NCI-H1694 (cell line): ENCODE data around the gene VAV2.

Experiments used
- DNase-seq: peaks from one replicate; lab custom pipeline; 2025; lab: John Stamatoyannopoulos, UW

Gene VAV2

DNA sequence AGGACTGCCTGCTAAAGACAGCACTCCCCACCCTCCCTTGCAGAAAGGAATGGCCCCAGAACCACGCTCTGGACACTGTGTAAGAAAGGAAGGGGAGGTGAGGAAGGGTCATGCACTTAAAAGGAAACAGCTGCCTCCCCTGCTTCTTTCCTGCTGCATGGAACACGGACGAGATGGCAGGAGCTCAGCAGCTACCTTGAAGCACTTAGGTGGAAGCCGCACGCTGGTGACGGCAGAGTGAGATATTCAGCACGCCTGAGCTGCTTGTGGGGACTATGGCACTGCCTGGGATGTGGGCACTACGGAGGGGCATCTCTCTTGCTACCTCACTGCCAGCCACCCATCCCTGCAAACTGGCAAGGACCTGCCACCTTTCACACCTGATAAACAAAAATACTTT is 101.5 kb downstream of the VAV2 start:
- no peak for DNase-seq

DNA sequence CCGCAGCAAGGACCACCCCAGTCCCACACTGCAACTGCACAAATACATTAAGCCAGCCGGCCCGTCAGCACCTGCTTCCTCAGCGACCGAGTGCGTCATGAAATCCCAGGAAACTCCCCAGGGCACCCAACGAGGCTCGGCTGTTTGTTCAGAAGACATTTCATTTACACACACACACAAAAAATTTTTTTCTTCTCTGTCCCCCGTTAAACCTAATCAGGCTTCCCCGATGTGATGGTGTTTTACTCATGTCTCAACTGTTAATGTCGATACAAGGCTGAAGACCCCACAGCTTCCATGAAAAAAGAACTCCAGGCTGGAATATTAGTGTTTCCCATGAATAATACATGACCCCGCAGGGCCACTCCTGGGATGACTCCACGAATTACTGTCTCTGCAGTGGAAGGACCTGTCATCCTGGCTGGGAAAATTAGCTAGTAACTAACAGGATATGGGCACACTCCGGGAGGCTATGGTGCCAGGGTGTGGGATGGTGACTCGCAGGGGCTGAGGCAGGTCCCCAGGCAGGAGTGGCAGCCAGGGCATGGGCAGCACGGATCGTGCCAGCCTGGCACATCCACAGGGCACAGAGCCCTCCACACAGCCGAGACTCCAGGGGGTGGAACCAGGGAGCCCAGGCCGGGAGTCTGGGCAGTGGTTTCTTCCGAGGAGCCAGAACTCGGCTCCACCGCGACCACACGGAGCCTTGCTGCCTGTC is 102.4 kb downstream of the VAV2 start:
- no peak for DNase-seq

DNA sequence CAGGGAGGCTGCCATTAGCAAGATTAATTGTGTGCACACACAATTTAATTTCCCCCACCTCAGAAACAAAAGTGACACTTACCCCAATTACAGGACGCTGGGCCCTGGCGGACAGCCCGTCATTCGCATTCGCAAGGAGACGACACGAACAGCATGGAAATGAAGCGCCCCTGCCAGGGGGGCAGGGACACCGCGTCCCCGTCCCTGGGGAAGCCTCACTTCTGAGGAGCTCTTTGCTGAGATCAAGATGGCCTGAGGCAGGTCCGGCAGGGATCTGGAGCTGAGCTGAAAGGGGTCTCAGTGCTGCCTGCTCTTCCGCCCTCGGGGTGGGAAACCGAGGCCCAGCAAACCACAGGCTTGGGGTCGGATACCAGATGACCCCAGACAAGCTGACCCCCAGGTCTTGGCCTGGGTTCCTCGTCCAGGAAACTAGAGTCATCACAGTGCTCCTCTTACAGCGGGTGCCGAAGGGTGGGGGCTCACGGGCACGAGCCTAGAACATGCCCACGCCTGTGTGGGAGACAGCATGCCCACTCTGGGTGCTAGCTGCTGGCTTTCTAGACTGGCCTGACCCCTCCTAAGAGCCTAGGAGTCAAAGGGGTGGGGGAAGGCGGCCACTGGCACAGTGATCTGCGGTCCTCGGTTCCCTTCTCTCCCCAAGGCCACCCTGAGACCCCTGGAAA is 103.2 kb downstream of the VAV2 start:
- no peak for DNase-seq

DNA sequence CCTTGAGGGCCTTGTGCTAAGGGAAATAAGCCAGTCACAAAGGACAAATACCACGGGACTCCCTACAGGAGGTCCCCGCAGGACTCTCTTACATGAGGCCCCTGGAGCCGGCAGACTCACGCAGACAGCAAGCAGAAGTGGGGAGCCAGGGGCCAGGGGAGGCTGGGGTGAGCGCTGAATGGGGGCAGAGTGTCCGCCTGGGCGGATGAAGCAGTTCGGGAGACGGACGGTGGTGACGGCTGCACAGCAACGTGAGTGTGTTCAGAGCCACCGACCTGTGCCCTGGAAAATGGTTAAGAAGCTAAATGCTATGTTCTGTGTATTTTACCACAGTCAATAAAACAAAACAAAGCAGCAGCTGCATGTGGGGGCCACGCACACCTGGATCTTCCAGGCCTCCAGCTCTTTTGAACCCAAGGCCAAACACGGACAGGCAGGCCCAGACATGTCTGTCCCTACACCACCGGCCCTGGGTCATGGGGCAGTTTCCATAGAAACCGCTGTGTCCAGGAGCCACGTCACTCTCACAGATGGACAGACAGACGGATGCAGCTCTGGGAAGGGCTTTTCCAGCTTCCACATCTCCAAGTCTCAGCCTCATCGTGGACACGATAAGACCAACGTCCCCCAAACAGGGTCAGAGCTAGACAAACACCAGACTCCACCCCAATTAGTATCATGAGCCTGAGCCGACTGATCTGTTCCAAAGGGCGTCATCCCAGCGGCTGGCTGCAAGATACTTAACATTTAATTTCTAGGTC is 103.9 kb downstream of the VAV2 start:
- no peak for DNase-seq

- no peak for DNase-seq
These were observed 104.5 kb downstream of the VAV2 start for GRCh38 chr9:133887540-133888047.

DNA sequence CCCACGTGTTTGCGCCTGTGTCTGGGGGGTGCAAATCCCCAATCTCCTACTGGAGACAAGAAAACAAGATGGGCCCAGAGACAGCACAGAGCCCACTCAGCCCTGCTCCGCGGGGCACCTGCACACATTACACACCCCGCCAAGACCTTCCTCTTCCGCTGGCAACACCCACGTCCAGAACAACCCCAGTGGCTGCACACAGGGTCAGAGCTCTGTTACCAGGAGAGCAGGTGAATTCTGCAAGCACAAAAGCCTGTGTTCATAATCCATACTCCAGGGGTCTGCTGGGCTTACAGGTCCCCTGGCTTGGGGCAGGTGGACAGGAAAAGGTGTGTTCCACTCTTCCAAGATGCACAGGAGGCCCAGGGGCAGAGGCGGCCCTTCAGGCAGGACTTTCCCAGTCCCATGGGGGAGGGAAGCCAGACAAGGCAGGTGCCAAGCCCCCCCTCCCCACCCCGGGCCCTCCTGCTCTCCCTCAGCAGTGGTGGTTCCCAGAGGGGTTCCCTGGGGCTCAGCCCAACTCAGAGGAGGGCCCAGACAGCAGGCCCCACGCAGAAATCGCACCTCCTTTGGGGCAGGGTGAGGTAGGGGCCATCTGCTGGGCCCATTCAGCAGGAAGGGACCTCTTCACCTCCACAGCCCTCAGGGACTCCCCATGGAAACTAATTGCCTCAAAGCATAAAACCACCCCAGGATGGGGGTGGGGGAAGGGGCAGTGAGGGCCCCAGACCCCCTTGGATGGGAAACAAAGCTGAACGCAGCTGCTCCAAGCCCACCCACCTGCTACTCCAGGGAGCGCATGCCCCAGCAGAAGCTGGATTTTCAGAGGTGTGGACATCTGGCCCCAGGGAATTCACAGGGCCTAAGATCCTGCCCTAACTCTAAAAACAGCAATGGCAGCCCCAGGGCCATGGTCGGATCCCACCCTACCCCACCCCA is 105.3 kb downstream of the VAV2 start:
- DNase-seq: no peak

DNA sequence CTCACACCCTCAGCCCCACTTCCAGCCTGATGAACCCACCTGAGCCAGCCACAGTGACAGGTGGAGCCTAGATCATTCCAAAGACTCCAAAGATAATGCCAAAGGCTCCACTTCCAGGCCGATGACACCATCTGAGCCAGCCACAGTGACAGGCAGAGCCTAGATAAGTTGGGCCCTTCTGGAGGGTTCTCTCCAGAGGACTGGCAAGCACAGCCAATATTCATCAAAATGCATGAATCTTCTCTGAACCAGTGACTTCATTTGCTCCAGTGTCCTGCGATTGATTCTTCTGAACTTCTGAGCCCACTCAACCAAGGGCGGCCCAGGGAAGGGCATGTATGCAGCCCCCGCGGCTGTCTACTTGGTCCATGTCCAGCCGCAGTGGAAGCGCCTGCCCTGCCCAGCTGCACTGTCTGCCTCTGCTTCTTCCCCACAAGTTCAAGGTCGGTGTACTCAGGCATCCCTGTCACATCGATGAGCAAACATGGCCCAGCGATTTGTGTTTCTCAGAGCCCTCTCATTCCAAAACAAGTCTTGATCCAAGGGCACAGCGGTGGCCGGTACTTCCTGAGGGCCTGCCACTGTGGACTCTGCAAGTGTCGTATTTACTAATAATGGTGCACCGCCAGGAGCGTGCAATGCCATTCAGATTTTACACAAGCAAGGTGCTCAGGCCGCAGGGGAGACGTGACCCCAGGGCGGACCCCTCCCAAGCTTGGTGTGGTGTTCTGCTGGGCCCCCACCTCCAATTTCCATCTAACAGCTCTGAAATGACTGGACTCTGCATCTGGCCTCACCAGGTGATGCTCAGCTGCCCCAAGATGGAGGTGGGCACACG is 107.0 kb downstream of the VAV2 start:
- no peak for DNase-seq

GRCh38 chr9:133882849-133883755 is 109.0 kb downstream of the VAV2 start:
- DNase-seq: peak; percentile 75

DNA sequence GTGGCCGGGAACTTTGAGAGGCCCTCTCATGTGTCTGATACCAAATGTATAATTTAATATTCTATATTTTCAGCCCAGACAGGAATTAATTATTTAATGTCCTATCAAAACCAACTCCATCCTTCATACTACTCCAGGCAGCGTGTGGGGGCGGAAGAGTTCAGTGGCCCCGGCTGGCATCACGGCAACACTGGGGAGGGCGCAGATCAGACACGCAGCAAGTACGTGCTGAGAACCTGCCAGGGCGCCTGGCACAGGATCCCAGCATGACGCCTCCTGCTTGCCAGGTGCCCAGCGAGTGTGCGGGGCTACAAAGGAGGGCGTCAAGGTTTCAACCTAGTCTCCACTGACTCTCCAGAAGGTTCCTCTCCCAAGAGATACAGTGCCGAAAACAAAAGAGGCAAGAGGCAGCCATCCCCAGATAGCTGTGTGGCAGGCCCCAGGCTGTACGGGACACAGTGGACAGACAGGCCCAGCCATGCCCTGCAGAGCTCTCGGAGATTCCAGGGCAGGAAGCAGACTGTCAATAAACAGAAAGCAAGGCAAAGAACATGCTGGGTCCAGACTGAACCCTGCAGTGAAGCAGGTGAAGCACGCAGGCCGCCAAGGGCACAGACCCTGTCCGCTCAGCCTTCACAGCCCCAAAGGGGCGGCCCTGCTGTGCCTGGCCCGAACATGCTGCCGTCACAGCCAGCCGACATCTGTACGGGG is 110.3 kb downstream of the VAV2 start:
- DNase-seq: no peak

GRCh38 chr9:133880851-133881661 is 111.1 kb downstream of the VAV2 start:
- DNase-seq: no peak

- no peak for DNase-seq
These were observed 112.0 kb downstream of the VAV2 start for GRCh38 chr9:133880136-133880535.

DNA sequence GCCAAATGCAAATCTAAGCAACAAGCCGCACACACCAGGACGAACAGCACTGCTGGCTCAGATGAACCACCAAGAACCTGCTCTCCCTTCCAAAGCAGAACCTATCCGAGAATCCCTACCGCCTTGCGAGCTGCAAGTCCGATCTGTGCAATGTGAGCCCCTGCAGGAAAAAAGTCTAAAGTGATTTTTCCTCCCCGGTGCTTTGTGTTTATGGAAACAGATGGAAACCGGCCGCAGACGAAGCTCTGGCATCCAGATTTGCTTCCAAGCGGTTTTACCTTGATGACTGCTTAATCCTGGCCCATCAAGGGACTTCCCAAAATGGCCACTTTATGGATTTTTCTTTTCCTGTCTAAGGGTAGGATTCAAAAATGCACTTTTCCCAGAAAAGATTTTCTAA is 112.5 kb downstream of the VAV2 start:
- DNase-seq: no peak

- DNase-seq: no peak
These were observed 113.7 kb downstream of the VAV2 start for GRCh38 chr9:133878402-133878801.

GRCh38 chr9:133877967-133878366 is 114.2 kb downstream of the VAV2 start:
- DNase-seq: no peak

- no peak for DNase-seq
These were observed 114.8 kb downstream of the VAV2 start for GRCh38 chr9:133877327-133877726.

DNA sequence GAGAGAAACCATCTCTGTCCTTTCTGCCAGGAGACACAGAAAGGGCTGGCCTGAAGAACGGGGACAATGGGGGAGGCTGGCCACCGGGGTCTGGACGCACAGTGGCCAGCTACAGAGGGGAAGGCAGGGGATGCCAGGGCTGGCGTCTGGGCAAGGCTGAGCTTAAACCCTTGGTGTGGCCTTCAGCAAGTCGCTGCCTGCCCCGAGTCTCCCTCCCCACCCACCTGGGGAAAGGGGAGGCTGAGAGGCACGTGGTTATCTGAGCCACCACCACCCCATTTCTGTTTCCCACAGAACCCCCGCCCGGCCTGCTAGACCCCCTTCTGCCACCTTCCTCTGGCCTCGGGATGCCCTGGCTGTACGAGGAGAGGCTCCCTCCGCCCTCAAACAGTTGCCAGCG is 115.3 kb downstream of the VAV2 start:
- no peak for DNase-seq

DNA sequence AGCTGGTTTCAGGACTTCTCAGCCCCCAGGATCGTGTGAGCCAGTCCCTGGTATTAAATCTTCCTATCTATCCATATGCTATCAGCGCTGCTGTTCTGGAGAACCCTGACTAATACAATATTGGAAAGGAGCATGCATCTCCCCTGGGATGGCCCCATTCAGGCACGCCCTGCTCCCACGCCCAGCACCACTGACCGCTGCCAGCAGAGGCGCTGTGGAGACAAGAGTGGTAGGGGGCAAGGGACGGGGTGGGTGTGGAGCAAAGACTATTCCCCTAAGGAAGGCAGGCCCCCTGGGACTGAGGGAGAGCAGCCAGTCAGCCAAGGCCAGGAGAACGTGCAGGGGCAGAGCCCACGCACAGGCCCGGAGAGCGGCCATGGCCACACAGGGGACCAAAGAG is 116.0 kb downstream of the VAV2 start:
- DNase-seq: no peak

- DNase-seq: no peak
These were observed 117.0 kb downstream of the VAV2 start for GRCh38 chr9:133875131-133875530.
